OCI-LY7 (cell line): Measurements from ENCODE around the gene AOX1. TPM values are rescaled to one million over a fixed set of nuclear protein-coding genes. Genes with fewer than 3 reads are reported as not detected.

Experiments
- BruUV-seq: library from RNA; stranded (reverse); fragments of 400-500 nt; replicated peaks from 2 replicates; lab custom pipeline; 2021; lab: Mats Ljungman, UMichigan
- CTCF ChIA-PET: fragments of 300-600 bp; sonication (Branson Sonifier 250); formaldehyde crosslinking; loops from one replicate; lab custom pipeline; 2022; ENCODE audit warnings: antibody characterized with exemption; ENCODE audit not compliant: unreplicated experiment; lab: Charles Lee
- POLR2A ChIA-PET: fragments of 300-600 bp; sonication (Branson Sonifier 250); formaldehyde crosslinking; loops from one replicate; lab custom pipeline; 2022; ENCODE audit warnings: antibody characterized with exemption; lab: Charles Lee
- DNase-seq: peaks from one replicate; pipeline ENCODE4 v3.0.0-alpha.2; 2015; ENCODE audit warnings: low spot score
- H2AFZ ChIP-seq: fragments of 200-600 bp; sonication (generic), shearing (Covaris generic); 2 replicates; pipeline ENCODE4 v1.6.1; 2014; ENCODE audit warnings: mild to moderate bottlenecking, antibody characterized with exemption, low read length, moderate library complexity
- H3K27ac ChIP-seq: fragments of 200-600 bp; sonication (generic); 2 replicates; pipeline ENCODE4 v1.5.1; 2014; ENCODE audit warnings: mixed run types, low read depth, mild to moderate bottlenecking, moderate library complexity, low read length, inconsistent platforms; ENCODE audit not compliant: poor library complexity, severe bottlenecking
- H3K36me3 ChIP-seq: fragments of 200-600 bp; sonication (generic); 2 replicates; pipeline ENCODE4 v1.6.1; 2014; ENCODE audit warnings: mild to moderate bottlenecking, antibody characterized with exemption, low read length, moderate library complexity, mixed read lengths; ENCODE audit not compliant: insufficient read depth
- H3K4me1 ChIP-seq: fragments of 200-600 bp; sonication (generic); 2 replicates; pipeline ENCODE4 v1.5.1; 2014; ENCODE audit warnings: mild to moderate bottlenecking, low read length; ENCODE audit not compliant: insufficient read depth, poor library complexity, severe bottlenecking
- H3K4me2 ChIP-seq: fragments of 200-600 bp; sonication (generic); 2 replicates; pipeline ENCODE4 v1.6.1; 2014; ENCODE audit warnings: mild to moderate bottlenecking, low read length
- H3K4me3 ChIP-seq: fragments of 200-600 bp; sonication (generic); 2 replicates; pipeline ENCODE4 v1.5.1; 2014; ENCODE audit warnings: mild to moderate bottlenecking, low read depth, low read length; ENCODE audit not compliant: poor library complexity, severe bottlenecking
- H3K79me2 ChIP-seq: fragments of 200-600 bp; sonication (generic); 2 replicates; pipeline ENCODE4 v1.6.1; 2016; ENCODE audit warnings: low read depth, mild to moderate bottlenecking, low read length, moderate library complexity, mixed read lengths; ENCODE audit not compliant: insufficient read depth
- H3K9me2 ChIP-seq: fragments of 200-600 bp; sonication (generic); 2 replicates; pipeline ENCODE4 v1.6.1; 2016; ENCODE audit warnings: mild to moderate bottlenecking, low read length, mixed read lengths; ENCODE audit not compliant: insufficient read depth
- H3K9me3 ChIP-seq: fragments of 200-600 bp; sonication (generic); 2 replicates; pipeline ENCODE4 v1.6.1; 2014; ENCODE audit warnings: mild to moderate bottlenecking, mixed run types, low read length, mixed read lengths
- H4K20me1 ChIP-seq: fragments of 200-600 bp; sonication (generic); 2 replicates; pipeline ENCODE4 v1.6.1; 2014; ENCODE audit warnings: mild to moderate bottlenecking, antibody characterized with exemption, low read length, moderate library complexity, mixed read lengths; ENCODE audit not compliant: insufficient read depth
- CTCF ChIP-seq: fragments of 200-600 bp; sonication (generic); conservative IDR thresholded peaks from 2 replicates; pipeline ENCODE4 v1.5.1; 2014; ENCODE audit warnings: mild to moderate bottlenecking, antibody characterized with exemption, low read length, moderate library complexity, mixed read lengths
- EZH2phosphoT487 ChIP-seq: fragments of 200-600 bp; sonication (generic); IDR thresholded peaks from 2 replicates; pipeline ENCODE4 v1.6.1; 2018; ENCODE audit warnings: low read depth, borderline replicate concordance, mild to moderate bottlenecking, mixed run types, antibody characterized with exemption, low read length, moderate library complexity, mixed read lengths
- intact Hi-C: fragments of 100-400 bp; cut with micrococcal nuclease; formaldehyde crosslinking; loops from one replicate; pipeline ENCODE4 v1.10.0; 2022; ENCODE audit not compliant: unreplicated experiment
- total RNA-seq, 2 experiments: library from RNA; depleted of rRNA in 1 of 2; stranded (reverse); fragments of >200 nt in 1 of 2; shearing (Covaris generic) in 1 of 2; gene quantifications; 2 replicates each; pipeline ENCODE4 v1.2.3, GENCODE V29; 2014 to 2022

AOX1 gene
- total RNA-seq, 2 experiments from 2014 or later, result 0.06 TPM; not detected in 1

DNA sequence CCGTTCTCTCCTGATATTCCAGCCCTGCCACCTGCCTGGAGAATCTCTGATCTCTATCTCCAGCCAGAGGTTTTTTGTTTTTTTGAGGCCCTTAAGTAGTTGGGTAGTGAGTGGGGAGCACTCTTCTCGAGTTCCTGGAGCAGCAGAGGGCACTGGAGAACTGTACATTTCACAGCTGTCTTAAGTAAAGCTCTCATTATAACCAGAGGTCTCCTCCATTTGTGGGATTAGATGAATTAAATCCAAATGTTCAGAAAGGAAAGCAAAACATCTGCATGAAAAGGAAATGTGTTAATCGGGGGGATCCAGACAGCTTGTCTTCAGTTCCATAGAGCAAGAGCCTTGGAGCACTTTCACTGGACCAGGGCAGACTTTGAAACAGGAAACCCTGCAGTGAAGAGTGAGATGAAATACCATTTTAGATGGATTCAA, 32.8 kb downstream of the AOX1 start:
- peak; percentile 45 for DNase-seq
- Histone ChIP-seq H3K4me2 (no peak overlapping the region), H3K79me2 (no peaks in the 10 kb centered on the region), H3K9me3 (no peaks in the 10 kb centered on the region), H3K27ac (no peak overlapping the region), H3K9me2 (no peaks in the 10 kb centered on the region), H4K20me1 (no peaks in the 10 kb centered on the region), H3K36me3 (no peaks in the 10 kb centered on the region), H3K4me3 (no peak overlapping the region), H2AFZ (peak overlapping the region; percentile 68; the same call in 1 of the 2 replicates), H3K4me1 (peaks cover 24% of the 10 kb centered on the region)
- POLR2A ChIA-PET, result interaction anchor here (0.8 kb wide), 1 partner anchor 14 kb away, joined by 4 read pairs; no protein-coding TSS in a partner anchor
- CTCF ChIA-PET, result interaction anchor here (0.9 to 1.0 kb wide), 3 partner anchors 77 to 135 kb away, joined by 3 to 4 read pairs (median 3); no protein-coding TSS in a partner anchor
- intact Hi-C loops, result loop anchor here (2.0 kb wide), 1 partner anchor 84 kb away; no protein-coding TSS in a partner anchor
- peak; percentile 66 for TF ChIP-seq CTCF
- no peak for TF ChIP-seq EZH2phosphoT487
- no TSS peak for BruUV-seq

DNA sequence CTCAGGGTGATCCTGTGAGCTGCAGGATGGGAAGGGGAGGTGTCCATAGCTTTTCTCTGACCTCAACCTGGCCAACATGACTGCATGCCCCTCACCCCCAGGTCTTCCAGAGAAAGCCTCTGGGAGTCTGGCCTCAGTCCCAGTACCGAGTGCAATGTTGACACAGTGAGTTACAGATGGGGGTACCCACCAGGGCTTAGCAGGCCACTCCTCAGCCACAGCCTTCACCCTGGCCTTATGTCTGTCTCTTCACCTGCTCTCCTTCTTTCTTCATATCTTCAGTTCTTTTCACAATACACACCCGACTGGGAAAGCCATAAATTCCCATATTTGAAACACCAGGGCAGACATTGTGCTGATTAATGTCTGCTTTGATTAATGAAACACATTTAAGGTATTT, 33.5 kb downstream of the AOX1 start:
- Histone ChIP-seq H3K4me2 (no peak overlapping the region), H3K36me3 (no peaks in the 10 kb centered on the region), H3K4me3 (no peak overlapping the region), H3K27ac (no peak overlapping the region), H3K9me2 (no peaks in the 10 kb centered on the region), H3K79me2 (no peaks in the 10 kb centered on the region), H3K4me1 (peaks cover 24% of the 10 kb centered on the region), H4K20me1 (no peaks in the 10 kb centered on the region), H3K9me3 (no peaks in the 10 kb centered on the region), H2AFZ (no peak overlapping the region)
- ChIA-PET CTCF (interaction anchor here (0.9 to 1.0 kb wide), 2 partner anchors 76 to 84 kb away, joined by 3 read pairs; no protein-coding TSS in a partner anchor), POLR2A (no interaction called here)
- intact Hi-C loops, result loop anchor here (2.0 kb wide), 1 partner anchor 84 kb away; no protein-coding TSS in a partner anchor
- TF ChIP-seq CTCF, result no peak
- TF ChIP-seq EZH2phosphoT487, result no peak
- BruUV-seq, result no TSS peak
- no peak for DNase-seq
